ENCODE data around the gene ZNF496. TPM values are rescaled to one million over a fixed set of nuclear protein-coding genes. Genes with fewer than 3 reads are reported as not detected.
"Not testable (repeated sequence)": the region's sequence is repeated elsewhere in the genome, so short reads cannot be mapped to it uniquely, and the experiment has no call there.

ZNF496 gene
- total and polyA plus RNA-seq, 4 donors: 8.2 to 43.4 (median 15.6) TPM

DNA sequence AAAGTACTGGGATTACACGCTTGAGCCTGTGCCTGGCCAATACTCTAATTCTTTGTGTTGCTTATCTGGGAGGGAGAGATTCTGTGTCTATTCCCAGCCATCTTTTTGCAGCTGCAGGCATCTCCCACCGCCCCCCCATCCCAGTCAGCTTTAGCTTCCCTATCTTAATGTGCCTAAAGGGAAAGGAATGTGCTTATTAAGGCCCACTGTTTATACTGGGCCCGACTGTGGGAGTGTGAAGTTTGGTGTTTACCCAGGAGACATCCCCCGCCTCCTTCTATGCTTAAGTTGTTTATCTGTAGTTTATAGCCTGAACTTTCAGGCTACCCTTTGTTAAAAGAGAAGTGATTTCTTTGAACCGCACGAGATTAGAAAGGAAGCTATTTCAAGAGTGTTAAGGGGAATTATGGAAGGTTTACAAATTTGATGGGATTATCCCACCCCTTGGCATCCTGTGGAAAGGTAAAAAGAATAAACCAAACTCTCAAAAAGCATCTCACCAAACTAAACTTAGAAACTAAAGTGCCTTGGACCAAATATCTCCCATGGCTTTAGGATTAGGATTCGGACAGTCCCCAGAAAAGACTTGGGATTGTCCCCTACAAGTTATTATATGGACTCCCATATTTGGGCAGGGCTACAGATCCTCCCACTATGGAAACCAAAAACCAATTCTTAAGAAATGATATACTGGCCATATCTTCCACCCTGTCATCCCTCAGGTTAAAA is 25.5 kb upstream of the ZNF496 start:
- H3K27ac ChIP-seq (ENCODE audit: low read depth in 1 of 2, low read length in 1 of 2): no peak overlapping the region
- 49 to 67% methylated on average over 7 of the region's 7 CpGs for WGBS, 2 donors
- TF ChIP-seq CTCF (IDR thresholded peaks at IDR 0.05; ENCODE audit: control extremely low read depth, extremely low read depth): no peak
- peak; percentile 71 to 78 (median 75) for DNase-seq
- peaks cover 0 to 6% (median 2%) of the 10 kb centered on the region in 4 donors for H3K9me3 ChIP-seq (ENCODE audit: control insufficient read depth in 4 of 4, insufficient read depth in 3 of 4, low read length in 3 of 4)
- H3K27me3 ChIP-seq (ENCODE audit: control insufficient read depth in 3 of 3, insufficient read depth in 3 of 3, low read length in 2 of 3): no peaks in the 10 kb centered on the region
- ATAC-seq (ENCODE audit: insufficient read depth, low FRiP score): no peak
- H3K36me3 ChIP-seq (ENCODE audit: control insufficient read depth in 4 of 4, insufficient read depth in 4 of 4, low read length in 4 of 4): no peaks in the 10 kb centered on the region
- H3K4me1 ChIP-seq (ENCODE audit: control insufficient read depth in 5 of 5, insufficient read depth in 5 of 5, low read length in 5 of 5): peaks cover 0 to 17% (median 0%) of the 10 kb centered on the region in 5 donors
- no peak overlapping the region for H3K4me3 ChIP-seq
- H3K9ac ChIP-seq (ENCODE audit: insufficient read depth in 1 of 2, low read length in 2 of 2): no peak overlapping the region

GRCh38 chr1:247355160-247355559 is 23.5 kb upstream of the ZNF496 start:
- H3K27ac ChIP-seq (ENCODE audit: low read depth in 1 of 2, low read length in 1 of 2); H3K36me3 ChIP-seq (ENCODE audit: control insufficient read depth in 4 of 4, insufficient read depth in 4 of 4, low read length in 4 of 4); H3K4me3 ChIP-seq; H3K27me3 ChIP-seq (ENCODE audit: control insufficient read depth in 3 of 3, insufficient read depth in 3 of 3, low read length in 2 of 3); DNase-seq; ATAC-seq (ENCODE audit: insufficient read depth, low FRiP score); H3K9me3 ChIP-seq (ENCODE audit: control insufficient read depth in 4 of 4, insufficient read depth in 3 of 4, low read length in 3 of 4); H3K9ac ChIP-seq (ENCODE audit: insufficient read depth in 1 of 2, low read length in 2 of 2): not testable (repeated sequence)
- WGBS, 2 donors: 61 to 79% methylated on average over 1 of the region's 1 CpG
- H3K4me1 ChIP-seq (ENCODE audit: control insufficient read depth in 5 of 5, insufficient read depth in 5 of 5, low read length in 5 of 5): peaks cover 0 to 12% (median 0%) of the 10 kb centered on the region in 5 donors

GRCh38 chr1:247352175-247352574 is 20.5 kb upstream of the ZNF496 start:
- Histone ChIP-seq H3K9me3 (ENCODE audit: control insufficient read depth in 4 of 4, insufficient read depth in 3 of 4, low read length in 3 of 4) (peaks cover 0 to 6% (median 2%) of the 10 kb centered on the region in 4 donors), H3K4me3 (no peak overlapping the region), H3K36me3 (ENCODE audit: control insufficient read depth in 4 of 4, insufficient read depth in 4 of 4, low read length in 4 of 4) (no peaks in the 10 kb centered on the region), H3K9ac (ENCODE audit: insufficient read depth in 1 of 2, low read length in 2 of 2) (no peak overlapping the region), H3K27ac (ENCODE audit: low read depth in 1 of 2, low read length in 1 of 2) (no peak overlapping the region), H3K4me1 (ENCODE audit: control insufficient read depth in 5 of 5, insufficient read depth in 5 of 5, low read length in 5 of 5) (peaks cover 0 to 9% (median 3%) of the 10 kb centered on the region in 5 donors), H3K27me3 (ENCODE audit: control insufficient read depth in 3 of 3, insufficient read depth in 3 of 3, low read length in 2 of 3) (peaks cover 0 to 11% (median 0%) of the 10 kb centered on the region in 3 donors)
- DNase-seq: no peak
- ATAC-seq (ENCODE audit: insufficient read depth, low FRiP score): no peak
- WGBS, 2 donors: 93 to 95% methylated on average over 3 of the region's 3 CpGs
- TF ChIP-seq CTCF (IDR thresholded peaks at IDR 0.05; ENCODE audit: control extremely low read depth, extremely low read depth): no peak

GRCh38 chr1:247350587-247350986 is 18.9 kb upstream of the ZNF496 start:
- no peaks in the 10 kb centered on the region for H3K36me3 ChIP-seq (ENCODE audit: control insufficient read depth in 4 of 4, insufficient read depth in 4 of 4, low read length in 4 of 4)
- TF ChIP-seq CTCF (IDR thresholded peaks at IDR 0.05; ENCODE audit: control extremely low read depth, extremely low read depth): no peak
- ATAC-seq (ENCODE audit: insufficient read depth, low FRiP score) (no peak), DNase-seq (no peak)
- H3K27me3 ChIP-seq (ENCODE audit: control insufficient read depth in 3 of 3, insufficient read depth in 3 of 3, low read length in 2 of 3): peaks cover 0 to 11% (median 0%) of the 10 kb centered on the region in 3 donors
- H3K4me1 ChIP-seq (ENCODE audit: control insufficient read depth in 5 of 5, insufficient read depth in 5 of 5, low read length in 5 of 5): peaks cover 0 to 5% (median 0%) of the 10 kb centered on the region in 5 donors
- no peak overlapping the region for H3K4me3 ChIP-seq
- H3K27ac ChIP-seq (ENCODE audit: low read depth in 1 of 2, low read length in 1 of 2): no peak overlapping the region
- peaks cover 0 to 6% (median 2%) of the 10 kb centered on the region in 4 donors for H3K9me3 ChIP-seq (ENCODE audit: control insufficient read depth in 4 of 4, insufficient read depth in 3 of 4, low read length in 3 of 4)
- no peak overlapping the region for H3K9ac ChIP-seq (ENCODE audit: insufficient read depth in 1 of 2, low read length in 2 of 2)
- 52 to 77% methylated on average over 1 of the region's 1 CpG for WGBS, 2 donors

Measured in lung (tissue), 12 donors.